Lower leg skin (tissue), 4 donors: ENCODE results near the gene ACTRT2. TPM values are rescaled to one million over a fixed set of nuclear protein-coding genes. Genes with fewer than 3 reads are reported as not detected.

Source experiments
- DNase-seq, 2 donors: peaks; one replicate each; pipeline ENCODE4 v3.0.0-alpha.2; 2019; ENCODE audit warnings: low spot score in 2 of 2
- H3K4me3 ChIP-seq: fragments of 200-600 bp; sonication (generic); 2 replicates; pipeline ENCODE4 v1.5.1; 2017; ENCODE audit warnings: mild to moderate bottlenecking, low read depth; ENCODE audit not compliant: poor library complexity, severe bottlenecking
- POLR2A ChIP-seq, 2 donors: fragments of 450-650 bp; IDR thresholded peaks; one replicate each; pipeline ENCODE4 v1.6.1; 2016 to 2017; ENCODE audit warnings: antibody characterized with exemption in 2 of 2, mild to moderate bottlenecking in 1 of 2, moderate library complexity in 1 of 2
- WGBS, 2 donors: methylation state at CpG; one replicate each; pipeline ENCODE4 v1.1.5; 2018; 5-methylcytosine and 5-hydroxymethylcytosine counted together
- intact Hi-C: fragments of 100-400 bp; cut with DNase I; formaldehyde crosslinking; loops from one replicate; pipeline ENCODE4 v1.15.0; 2023; ENCODE audit warnings: low total_unique reads
- total RNA-seq, 4 donors: library from RNA; depleted of rRNA; stranded (reverse); fragments of >200 nt; gene quantifications; one replicate each; pipeline ENCODE4 v1.1.0, GENCODE V29; 2016
- TF ChIP-seq, protein P1 (sequence below), 3 donors: fragments of 450-650 bp; IDR thresholded peaks; one replicate each; pipeline ENCODE4 v1.5.1; 2016; ENCODE audit warnings: antibody characterized with exemption in 3 of 3, mild to moderate bottlenecking in 3 of 3, moderate library complexity in 2 of 3

The ACTRT2 gene
- total RNA-seq, 4 donors from 2014 or later: not detected

DNA sequence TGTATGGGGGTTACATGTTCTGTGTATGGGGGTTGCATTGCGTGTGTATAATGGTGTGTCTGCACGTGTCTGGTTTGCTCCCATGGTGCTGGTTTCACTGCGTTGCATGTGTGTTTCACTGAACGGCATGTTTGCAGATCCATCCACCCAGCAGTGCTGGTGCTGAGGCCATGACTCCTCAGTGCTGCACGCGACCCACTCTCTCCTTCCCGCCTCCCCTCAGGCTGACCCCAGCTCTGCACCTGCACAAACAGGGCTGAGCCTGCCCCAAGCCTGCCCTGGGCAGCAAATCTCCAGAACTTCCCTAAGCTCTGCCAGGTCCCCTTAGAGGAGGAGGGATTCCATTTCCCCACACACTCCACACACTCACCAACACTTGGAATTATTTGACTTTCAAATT lies 18.7 kb downstream of the ACTRT2 start:
- intact Hi-C loops: no loop called here
- TF ChIP-seq POLR2A (IDR thresholded peaks at IDR 0.05): no peak
- TF ChIP-seq, protein P1, sequence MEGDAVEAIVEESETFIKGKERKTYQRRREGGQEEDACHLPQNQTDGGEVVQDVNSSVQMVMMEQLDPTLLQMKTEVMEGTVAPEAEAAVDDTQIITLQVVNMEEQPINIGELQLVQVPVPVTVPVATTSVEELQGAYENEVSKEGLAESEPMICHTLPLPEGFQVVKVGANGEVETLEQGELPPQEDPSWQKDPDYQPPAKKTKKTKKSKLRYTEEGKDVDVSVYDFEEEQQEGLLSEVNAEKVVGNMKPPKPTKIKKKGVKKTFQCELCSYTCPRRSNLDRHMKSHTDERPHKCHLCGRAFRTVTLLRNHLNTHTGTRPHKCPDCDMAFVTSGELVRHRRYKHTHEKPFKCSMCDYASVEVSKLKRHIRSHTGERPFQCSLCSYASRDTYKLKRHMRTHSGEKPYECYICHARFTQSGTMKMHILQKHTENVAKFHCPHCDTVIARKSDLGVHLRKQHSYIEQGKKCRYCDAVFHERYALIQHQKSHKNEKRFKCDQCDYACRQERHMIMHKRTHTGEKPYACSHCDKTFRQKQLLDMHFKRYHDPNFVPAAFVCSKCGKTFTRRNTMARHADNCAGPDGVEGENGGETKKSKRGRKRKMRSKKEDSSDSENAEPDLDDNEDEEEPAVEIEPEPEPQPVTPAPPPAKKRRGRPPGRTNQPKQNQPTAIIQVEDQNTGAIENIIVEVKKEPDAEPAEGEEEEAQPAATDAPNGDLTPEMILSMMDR (IDR thresholded peaks at IDR 0.05): no peak
- WGBS, 2 donors: 65 to 67% methylated on average over 7 of the region's 7 CpGs
- DNase-seq: peak in 1 of 2 donors; percentile 65
- H3K4me3 ChIP-seq: no peak overlapping the region

DNA sequence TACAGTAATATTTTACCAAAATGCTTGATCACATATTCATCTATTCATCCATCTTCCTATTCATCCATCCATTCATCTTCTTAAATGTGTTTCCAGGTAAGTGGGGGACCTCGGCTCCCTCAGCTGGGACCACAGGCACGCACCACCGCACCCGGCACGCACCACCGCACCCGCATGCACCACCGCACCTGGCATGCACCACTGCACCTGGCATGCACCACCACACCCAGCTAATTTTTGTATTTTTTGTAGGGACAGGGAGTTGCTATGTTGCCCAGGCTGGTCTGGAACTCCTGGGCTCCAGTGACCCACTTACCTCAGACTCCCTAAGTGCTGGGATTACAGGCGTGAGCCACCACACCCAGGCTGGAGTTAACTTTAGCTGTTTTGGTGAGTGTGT lies 21.2 kb downstream of the ACTRT2 start:
- intact Hi-C loops: no loop called here
- 86 to 89% methylated on average over 9 of the region's 9 CpGs for WGBS, 2 donors
- DNase-seq: peak in 1 of 2 donors; percentile 77
- no peak for TF ChIP-seq POLR2A (IDR thresholded peaks at IDR 0.05)
- TF ChIP-seq, protein P1 (IDR thresholded peaks at IDR 0.05): no peak
- H3K4me3 ChIP-seq: no peak overlapping the region

DNA sequence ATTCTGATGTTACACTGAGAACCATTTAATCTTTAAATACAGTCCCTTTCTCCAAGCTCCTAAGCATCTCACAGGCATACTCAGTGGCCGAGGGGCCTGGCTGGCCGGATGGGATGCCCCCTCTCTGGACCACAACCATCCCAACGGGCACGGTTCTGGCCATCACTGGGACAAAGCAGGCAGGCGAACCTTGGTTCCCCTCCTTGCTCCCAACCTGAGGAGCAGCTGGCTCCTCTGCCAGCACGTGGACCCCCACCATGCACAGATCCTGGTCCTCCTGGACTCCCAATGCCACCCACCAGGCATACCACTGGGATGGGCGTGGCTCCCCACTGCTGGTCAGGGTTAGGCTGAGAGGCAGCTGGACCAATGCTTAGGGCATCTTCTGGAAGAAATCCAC lies 27.9 kb downstream of the ACTRT2 start:
- peak in 1 of 2 donors; percentile 82 for DNase-seq
- WGBS, 2 donors: 77 to 78% methylated on average over 7 of the region's 7 CpGs
- TF ChIP-seq, protein P1 (IDR thresholded peaks at IDR 0.05): no peak
- no peak for TF ChIP-seq POLR2A (IDR thresholded peaks at IDR 0.05)
- intact Hi-C loops: no loop called here
- no peak overlapping the region for H3K4me3 ChIP-seq

DNA sequence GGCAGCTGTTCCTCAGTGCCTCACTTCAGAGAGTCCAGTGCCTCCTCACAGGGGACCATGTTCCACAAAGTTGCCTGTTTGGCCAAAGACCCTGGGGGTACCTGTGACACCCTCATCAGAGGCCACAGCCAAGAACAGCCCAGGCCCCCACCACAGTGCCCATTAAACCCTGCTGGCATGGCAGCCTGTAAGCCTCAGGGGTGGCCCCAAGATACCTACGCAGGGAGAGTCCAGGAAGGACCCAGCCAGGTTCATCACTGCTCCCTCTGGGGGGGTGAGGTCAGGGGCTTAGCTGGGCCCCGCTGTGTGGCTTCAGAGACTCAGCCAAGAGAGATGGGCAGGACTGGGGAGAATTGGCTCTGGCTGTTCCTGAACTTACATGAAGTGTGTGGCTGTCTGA lies 28.6 kb downstream of the ACTRT2 start:
- 68 to 76% methylated on average over 2 of the region's 2 CpGs for WGBS, 2 donors
- TF ChIP-seq POLR2A (IDR thresholded peaks at IDR 0.05): no peak
- TF ChIP-seq, protein P1 (IDR thresholded peaks at IDR 0.05): no peak
- no peak overlapping the region for H3K4me3 ChIP-seq
- DNase-seq: peak in 1 of 2 donors; percentile 65
- intact Hi-C loops: no loop called here

DNA sequence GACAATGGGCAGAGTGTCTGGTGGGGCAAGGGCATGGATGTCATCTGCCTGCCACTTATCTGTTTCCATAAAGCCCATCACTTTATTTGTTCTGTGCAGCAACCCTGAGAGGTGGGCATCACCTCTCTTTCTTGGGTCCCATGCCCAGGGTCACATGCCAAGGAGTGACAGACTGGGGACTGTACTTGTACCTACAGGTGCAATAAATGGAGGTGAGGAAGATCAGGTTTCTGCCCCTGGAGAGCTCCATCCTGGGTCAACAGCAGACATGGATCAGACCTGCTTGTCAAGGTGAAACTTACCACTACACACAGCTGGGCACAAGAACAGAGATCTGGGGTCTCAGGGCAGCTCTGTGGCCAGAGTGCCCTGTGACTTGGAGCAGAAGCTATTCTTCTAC lies 29.3 kb downstream of the ACTRT2 start:
- no peak overlapping the region for H3K4me3 ChIP-seq
- DNase-seq: peak in 1 of 2 donors; percentile 29
- intact Hi-C loops: no loop called here
- no peak for TF ChIP-seq POLR2A (IDR thresholded peaks at IDR 0.05)
- TF ChIP-seq, protein P1 (IDR thresholded peaks at IDR 0.05): no peak
